Stimulated activated CD4-positive, alpha-beta T cell treated with anti-CD3 and anti-CD28 coated beads, Interleukin-12 subunit alpha, Interleukin-12 subunit beta, amount 100 ng/mL, for 4 hours (primary cell): ENCODE measurements around the gene ASIP.
A peak's percentile ranks its signal among the peaks of the same experiment; 100 is the strongest.
"Not testable (repeated sequence)": the region's sequence is repeated elsewhere in the genome, so short reads cannot be mapped to it uniquely, and the experiment has no call there.

Source experiments
- DNase-seq: peaks from one replicate; pipeline ENCODE4 v3.0.0-alpha.2; 2020

Gene ASIP

DNA sequence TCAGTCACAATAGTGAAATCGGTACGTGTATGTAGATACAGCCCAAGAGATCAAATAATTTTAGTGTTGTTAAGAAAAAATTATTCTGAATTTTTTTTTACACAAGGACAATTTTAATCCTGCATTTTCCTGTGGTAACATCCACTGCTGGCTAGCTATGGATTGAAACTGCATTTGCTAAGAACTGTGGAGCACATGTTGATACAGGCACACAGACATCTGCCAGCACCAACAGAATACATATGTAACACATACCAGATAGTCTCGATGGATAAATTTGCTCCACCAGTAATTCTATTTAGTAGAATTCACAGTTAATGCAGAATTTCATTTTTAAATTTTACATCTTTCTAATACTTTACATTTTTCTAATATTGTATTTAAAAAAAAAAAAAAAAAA is 2.2 kb downstream of the ASIP start:
- DNase-seq: no peak

DNA sequence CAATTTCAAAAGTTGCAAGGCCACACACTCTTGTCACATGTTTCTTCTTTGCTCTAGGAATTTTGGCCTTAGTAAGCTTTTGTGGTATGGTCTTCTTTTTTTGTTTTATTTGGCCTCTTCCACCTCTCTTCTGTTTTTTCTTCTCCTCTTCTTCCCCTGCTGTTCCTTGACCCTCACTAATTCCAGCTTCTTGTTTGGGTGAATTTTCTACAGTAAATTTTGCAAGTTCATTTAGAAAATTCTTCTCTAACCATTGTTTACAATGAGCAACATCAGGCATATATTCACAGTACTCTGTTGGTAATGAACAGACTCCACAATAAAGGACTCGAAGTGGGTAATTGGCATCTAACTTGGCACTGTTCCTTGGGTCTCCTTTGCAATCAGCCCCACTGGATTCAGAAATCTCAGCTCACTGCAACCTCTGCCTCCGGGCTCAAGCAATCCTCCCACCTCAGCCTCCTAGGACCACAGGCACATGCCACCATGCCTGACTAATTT is 5.0 kb downstream of the ASIP start:
- no peak for DNase-seq

DNA sequence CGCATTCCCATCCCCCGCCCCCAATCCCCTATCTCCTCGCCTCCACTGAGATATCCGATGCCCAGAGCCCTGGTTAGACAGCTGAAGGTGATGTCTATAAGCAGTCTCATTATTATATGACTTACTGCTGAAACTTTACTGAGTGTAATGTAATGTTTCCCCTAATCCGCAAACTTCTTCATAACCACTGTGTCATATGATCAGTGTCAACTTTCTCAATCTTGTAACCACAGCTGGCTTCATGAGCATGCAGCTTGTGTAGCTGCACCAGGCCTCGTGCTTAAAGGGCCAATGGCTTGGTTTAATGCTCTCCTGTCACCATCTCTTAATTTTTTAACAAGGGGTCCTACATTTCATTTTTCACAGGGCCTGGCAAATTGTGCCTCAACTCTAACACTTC is 8.1 kb downstream of the ASIP start:
- no peak for DNase-seq

DNA sequence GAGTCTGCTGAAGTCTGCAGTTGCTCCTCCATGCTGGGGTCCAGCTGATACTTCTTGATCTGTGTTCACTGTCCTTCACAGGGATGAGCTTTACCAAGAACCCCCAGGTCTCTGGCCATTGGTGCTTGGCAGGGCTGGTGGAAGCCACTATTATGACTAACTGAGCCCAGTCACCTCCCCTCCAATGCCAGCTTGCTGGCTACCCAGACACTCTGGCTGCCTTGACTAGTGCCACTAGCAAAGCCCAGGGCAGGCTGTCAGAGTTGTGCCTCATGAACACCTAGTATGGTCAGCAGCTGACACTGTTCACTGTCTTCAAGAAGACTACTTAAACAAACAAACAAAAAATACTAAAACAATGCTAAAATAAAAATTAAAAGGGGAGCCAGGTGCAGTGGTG is 8.8 kb downstream of the ASIP start:
- DNase-seq: no peak

DNA sequence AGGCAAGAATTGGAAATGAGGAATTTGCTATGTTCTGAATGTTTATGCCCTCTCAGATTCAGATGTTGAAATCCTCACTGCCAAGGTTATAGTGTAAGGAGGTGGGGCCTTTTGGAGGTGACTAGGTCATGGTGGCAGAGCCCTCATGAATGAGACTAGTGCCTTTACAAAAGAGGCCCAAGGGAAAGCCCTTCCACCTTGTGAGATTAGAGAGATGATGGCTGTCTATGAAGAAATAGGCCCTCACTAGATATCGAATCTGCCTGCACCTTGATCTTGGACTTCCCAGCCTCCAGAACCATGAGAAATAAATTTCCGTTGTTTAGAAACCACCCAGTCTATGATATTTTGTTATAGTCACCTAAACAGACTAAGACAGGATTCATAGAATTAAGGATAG is 10.4 kb downstream of the ASIP start:
- DNase-seq: no peak

DNA sequence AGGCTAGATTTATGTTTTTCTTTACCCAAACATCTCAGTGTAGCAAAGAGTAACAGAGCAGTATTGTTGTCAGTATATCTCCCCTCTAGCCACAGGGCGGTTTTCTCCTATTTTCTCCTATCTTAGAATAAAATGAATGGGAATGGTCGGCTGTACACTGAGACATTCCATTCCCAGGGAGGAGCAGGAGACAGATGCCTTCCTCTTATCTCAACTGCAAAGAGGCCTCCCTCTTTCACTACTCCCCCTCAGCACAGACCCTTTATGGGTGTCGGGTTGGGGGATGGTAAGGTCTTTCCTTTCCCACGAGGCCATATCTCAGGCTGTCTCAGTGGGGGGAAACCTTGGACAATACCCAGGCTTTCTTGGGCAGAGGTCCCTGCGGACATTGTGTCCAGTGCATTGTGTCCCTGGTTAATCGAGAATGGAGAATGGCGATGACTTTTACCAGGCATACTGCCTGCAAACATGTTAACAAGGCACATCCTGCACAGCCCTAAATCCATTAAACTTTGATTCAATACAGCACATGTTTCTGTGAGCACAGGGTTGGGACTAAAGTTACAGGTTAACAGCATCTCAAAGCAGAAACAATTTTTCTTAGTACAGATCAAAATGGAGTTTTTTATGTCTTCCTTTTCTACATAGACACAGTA is 11.3 kb downstream of the ASIP start:
- not testable (repeated sequence) for DNase-seq

DNA sequence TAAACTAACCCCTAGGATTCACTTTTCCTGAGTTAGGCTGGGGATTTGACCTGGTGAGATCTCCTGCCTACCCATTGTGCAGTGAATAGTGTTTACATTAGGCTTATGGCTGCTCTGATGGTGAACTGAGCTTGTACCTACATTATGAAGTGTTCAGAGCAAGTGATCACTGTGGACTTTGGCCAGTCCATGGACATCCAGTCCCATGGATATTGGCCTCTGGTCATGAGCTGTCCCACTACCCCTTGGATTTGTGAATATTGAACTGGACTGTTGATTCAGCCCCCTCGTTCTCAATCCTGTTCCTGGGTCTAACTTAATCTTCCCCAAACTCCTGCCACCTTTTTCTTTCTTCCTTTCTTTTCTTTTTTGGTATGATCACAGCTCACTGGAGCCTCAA is 13.8 kb downstream of the ASIP start:
- DNase-seq: no peak

DNA sequence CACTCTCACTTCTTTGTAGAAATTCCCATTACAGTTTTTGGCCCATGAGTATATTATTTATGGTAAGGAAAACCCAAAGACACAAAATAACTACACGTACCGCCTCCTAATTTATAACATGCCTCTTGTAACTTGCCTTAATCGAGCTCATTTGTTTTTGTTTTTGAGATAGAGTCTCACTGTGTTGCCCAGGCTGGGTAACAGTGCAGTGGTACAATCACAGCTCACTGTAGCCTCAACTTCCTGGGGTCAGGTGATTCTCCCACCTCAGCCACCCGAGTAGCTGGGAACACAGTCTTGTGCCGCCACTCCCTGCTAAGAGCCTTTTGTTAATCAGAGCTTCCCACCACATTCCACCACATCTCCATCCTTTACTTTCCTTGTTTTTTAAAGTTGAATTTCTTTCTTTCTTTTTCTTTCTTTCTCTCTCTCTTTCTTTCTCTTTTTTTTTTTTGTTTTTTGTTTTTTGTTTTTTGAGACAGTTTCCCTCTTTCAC is 15.5 kb downstream of the ASIP start:
- DNase-seq: no peak

DNA sequence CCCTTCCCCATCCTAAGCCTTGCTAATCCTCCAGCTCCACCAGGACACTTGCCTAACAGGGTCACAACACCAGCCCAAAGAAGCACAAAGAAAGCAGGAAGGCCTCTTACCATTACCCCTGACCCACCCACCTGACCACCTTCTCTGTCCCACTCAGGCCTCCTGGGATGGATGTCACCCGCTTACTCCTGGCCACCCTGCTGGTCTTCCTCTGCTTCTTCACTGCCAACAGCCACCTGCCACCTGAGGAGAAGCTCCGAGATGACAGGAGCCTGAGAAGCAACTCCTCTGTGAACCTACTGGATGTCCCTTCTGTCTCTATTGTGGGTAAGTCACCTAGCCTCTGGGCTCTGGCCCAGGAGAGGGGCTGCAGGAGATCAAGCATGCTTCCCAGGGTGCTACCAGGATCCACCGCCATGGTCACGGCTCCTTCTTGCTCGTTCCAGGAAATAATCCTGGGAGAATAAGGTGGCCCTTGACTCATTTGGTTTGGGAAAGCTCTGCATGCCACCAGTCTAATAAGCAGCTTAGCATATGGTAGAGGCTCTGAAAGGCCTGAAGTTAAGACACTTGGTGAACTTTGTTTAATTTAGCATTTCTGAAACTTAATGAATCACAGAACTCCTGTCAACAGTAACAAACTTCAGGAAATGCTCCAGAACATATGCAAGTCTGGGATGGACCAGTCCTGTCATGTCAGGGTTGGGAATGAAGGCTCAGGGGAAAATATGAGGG is 19.2 kb downstream of the ASIP start:
- DNase-seq: no peak

DNA sequence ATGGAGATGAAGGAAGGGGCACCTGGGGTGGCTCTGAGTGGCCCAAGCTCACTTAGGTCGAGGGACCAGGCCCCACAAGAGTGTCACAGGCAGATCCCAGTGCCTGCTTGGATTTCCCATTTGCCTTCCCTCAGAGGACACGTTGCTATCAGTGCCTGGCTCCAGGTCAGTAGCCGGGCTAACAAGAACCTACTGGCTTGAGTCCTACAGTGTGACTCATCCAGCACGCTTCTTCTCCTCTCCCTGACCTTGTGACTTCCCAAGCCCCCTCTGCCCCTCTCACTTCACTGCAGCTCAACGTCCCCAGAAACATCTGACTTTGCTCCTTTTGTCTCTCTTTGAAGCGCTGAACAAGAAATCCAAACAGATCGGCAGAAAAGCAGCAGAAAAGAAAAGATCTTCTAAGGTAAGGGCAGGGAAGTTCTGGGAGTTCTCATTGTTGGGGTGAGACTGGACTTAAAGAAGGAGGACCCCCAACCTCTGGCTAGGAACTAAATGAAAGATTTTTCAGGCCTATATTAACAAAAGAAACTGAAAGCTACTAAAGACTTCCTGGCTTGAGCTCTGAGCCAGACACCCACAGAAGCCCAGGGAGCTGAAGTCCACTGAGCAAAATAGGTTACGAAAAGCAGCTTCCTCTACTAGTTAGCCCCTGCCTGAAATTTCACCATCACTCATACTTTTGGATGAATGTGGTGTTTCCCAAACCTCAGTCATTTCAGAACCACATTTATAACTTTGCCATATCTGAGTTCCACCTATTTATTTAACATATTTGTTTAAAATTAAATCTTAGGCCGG is 21.5 kb downstream of the ASIP start:
- no peak for DNase-seq

DNA sequence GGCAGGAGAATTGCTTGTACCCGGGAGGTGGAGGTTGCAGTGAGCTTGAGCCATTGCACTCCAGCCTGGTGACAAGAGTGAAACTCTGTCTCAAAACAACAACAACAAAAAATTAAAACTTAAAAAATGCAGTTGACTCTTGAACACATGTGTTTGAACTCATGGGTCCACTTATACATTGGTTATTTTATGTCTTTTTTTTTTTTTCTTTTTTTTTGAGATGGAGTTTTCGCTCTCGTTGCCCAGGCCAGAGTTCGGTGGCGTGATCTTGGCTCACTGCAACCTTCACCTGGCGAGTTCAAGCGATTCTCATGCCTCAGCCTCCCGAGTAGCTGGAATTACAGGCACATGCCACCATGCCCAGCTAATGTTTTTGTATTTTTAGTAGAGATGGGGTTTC is 22.2 kb downstream of the ASIP start:
- DNase-seq: not testable (repeated sequence)

DNA sequence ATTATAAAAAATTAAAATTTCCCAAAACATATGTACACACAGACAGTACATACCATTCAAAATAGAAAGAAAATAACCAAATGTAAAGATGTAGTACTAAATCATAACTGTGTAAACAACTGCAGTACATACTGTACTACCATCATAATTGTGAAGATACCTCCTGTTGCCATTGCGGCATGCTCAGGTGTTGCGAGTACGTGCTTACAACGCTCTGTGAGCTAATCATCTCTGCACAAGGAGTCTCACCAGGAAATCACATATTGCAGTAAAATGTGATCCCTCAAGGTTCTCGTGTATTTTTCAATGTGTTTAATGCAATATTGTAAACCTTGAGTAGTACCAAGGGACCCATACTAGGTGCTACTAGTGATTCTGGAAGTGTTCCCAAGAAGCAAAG is 22.9 kb downstream of the ASIP start:
- no peak for DNase-seq

DNA sequence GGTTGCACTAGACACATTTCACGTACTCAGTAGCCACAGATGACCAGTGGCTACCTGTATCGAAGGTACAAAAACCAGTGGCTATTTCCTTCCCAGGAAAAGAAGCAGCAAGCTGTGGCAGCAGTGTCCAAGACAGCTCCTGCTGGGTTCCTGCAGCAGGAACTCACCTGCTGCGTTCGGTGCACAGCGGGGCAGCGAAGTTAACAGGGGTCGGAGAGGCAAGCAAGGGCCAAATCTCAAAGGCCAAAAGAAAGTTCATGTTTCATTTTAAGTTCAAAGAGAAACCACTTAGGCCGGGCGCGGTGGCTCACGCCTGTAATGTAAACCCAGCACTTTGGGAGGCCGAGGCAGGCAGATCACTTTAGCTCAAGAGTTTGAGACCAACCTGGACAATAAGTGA is 26.9 kb downstream of the ASIP start:
- DNase-seq: no peak

DNA sequence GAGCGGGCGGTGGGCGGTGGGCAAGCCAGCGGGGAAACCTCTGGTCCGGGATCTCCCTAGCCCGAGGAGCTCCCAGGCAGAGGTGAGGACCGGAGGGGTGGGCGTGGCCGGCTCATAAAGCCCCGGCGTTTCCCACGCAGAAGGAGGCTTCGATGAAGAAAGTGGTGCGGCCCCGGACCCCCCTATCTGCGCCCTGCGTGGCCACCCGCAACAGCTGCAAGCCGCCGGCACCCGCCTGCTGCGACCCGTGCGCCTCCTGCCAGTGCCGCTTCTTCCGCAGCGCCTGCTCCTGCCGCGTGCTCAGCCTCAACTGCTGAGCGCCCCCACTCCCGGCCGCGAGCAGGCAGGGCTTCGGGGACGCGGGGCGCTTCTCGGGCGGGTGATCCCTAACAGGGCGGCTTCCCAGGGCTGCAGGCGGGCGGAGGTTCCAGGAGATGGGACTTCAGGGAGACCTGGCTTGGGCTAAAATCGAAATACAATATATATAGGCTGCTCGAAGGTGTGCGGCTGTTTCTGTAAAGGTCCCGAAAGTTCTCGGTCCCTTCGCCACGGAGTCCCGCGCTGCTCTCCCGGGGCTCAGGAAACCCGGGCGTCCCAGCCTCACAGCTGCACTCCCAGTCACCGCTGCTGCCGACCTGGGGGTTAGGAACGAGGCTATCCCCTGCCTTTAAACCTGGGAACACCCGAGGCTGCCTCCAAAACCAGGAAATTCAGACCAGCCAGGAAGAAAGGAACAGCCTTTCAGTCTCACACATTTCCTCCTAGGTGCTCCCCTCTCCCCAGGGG is 27.8 kb downstream of the ASIP start:
- peak; percentile 32 for DNase-seq

DNA sequence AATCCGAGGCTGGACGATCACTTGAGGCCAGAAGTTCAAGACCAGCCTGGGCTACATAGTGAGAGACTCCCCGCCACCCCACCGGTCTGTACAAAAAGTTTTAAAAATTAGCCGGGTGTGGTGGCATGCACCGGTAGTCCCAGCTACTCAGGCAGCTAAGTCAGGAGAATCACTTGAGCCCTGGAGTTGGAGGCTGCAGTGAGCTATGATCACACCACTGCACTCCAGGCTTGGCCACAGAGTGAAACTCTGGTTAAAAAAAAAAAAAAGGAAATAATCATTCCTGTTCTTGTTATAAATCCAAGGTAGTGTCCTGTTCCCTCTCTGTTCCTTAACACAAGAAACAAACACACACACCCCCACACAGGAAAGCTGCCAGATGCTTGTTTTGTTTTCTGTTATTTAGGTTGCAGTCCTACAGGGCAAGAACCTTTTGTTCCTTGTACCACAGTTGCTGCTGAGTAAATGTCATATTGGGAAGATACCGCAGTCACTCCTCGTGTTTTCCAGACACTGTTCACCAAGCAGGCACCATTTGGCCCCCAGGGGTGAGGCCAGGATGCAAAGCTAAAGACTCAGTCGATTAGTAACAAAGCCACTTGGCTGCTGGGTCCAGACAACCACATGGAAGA is 28.9 kb downstream of the ASIP start:
- DNase-seq: no peak

DNA sequence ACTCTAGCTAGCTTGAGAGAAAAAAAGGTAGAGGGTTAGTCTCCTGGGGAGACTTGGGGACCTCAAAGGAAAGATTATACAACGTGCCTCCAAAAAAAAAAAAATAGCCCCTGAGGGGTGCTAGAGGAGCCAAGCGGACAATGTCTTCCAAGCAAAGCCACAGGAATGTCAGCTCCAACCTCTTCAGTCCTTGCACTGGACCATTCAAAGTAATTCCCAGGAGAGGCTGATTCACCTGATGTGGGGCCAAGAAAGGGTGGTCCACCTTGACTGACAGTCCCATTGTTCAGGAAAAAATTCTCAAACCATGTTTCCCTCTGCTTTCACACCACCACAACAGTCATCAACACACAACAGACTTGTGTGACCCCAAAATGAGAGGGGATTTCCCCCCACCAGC is 30.7 kb downstream of the ASIP start:
- DNase-seq: no peak

DNA sequence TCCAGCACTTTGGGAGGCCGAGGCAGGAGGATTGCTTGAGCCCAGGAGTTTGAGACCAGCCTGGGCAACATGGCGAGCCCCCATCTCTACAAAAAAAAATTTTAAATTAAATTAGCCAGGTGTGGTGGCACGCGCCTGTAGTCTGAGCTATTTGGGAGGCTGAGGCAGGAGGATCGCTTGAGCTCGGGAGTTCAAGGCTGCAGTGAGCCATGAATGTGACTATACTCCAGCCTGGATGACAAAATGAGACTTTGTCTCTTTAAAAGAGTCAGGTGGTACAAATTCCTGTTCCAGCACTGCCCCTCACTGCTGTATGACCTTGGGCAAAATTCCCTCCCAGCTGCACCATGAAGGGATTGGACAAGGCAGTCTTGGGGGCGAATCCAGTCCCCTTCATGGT is 33.5 kb downstream of the ASIP start:
- no peak for DNase-seq

DNA sequence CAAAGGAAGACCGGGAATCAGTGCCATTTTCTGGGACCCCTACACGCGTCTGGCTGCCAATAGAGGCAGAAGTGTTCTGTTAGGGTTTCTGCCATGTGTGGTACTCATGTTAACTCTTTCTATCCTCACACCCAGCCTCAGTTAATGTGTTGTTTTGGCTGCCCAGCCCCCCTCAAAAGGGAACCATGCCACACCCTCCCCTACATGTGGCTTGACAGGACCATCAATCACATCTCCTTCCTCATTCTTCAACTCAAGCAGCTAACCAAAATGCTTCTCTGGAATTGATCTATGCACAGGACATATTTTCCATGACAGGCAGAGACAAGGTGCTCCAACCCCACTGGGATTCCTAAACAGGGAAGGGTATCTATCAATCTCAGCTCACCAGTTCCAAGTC is 40.0 kb downstream of the ASIP start:
- no peak for DNase-seq

DNA sequence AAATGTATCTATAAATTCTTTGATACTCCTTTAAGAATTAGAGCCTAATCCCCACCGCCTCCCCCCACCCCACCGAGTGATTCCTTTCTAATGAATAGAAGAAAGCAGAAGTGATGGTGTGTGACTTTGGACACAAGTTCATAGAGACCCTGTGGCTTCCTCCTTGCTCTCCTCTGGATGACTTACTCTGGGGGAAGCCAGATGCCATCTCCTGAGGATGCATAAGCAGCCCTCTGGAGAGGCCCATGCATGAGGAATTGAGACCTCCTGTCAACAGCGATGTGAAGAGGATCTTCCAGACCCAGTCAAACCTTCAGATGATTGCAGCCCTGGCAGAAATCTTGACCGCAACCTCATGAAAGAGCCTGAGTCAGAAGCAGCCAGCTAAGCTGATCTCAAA is 40.8 kb downstream of the ASIP start:
- DNase-seq: no peak

DNA sequence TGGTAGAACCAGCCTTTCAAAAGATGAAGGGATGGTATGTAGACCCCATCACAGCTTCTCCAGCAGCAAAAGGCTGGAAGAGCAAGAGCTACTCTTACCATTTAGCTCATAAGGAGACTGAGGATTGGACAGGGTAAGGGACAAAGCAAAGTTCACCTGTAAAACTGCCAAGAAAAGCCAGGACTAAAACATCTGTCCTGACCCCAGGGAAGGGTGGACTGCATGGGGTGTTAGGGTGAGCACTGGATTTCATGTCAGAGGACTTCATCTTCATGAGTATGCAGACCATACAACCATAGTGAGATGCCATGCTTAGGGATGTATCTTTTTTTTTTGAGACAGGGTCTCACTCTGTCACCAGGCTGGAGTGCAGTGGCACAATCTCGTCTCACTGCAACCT is 42.6 kb downstream of the ASIP start:
- DNase-seq: no peak

DNA sequence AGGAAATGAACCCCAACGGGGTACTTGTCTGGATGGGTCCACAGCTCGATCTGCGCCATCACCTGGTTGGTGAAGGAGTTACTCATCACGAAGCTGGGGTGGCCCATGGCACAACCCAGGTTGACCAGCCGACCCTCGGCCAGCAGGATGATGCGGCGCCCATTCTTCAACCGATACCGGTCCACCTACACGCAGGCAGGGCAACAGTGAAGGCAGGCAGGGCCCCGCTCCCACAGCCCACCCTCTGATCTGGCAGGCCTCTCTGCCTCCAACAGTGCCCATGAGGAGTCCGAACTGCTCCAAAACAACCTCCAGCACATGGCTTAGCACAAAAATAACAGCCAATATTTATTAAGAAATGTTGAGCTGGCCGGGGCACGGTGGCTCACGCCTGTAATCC is 44.2 kb downstream of the ASIP start:
- DNase-seq: no peak

DNA sequence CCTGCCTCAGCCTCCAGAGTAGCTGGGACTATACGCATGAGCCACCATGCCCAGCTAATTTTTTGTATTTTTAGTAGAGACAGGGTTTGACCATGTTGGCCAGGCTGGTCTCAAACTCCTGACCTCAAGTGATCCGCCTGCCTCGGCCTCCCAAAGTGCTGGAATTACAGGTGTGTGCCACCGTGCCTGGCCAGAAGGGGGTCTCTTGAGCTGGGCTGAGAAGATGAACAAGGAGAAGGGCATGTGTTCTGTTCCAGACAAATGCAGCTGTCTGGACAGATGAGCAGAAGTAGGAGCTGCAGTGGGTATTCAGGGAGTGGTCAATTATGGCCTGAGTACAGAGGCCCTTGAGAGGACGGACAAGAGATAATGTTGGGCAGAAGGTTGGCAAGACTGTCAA is 46.3 kb downstream of the ASIP start:
- DNase-seq: not testable (repeated sequence)
